PFSK-1 (cell line): ENCODE data around the gene GATC.

Experiments used
- FOXP2 ChIP-seq: optimal IDR thresholded peaks from 2 replicates; pipeline ENCODE3; 2011; ENCODE audit warnings: borderline replicate concordance, control low read depth, inconsistent platforms; ENCODE audit not compliant: insufficient read depth; ENCODE audit errors: extremely low read length, extremely low read depth
- POLR2AphosphoS5 ChIP-seq: IDR thresholded peaks from 2 replicates; pipeline ENCODE4 v1.6.1; 2012; ENCODE audit warnings: low read depth, mild to moderate bottlenecking, control low read depth, low read length, moderate library complexity
- REST ChIP-seq, 2 experiments: IDR thresholded peaks; 2 replicates each; pipeline versions ENCODE4 v1.6.1 to v1.8.0; 2011 to 2012; ENCODE audit warnings: low read depth in 2 of 2, low read length in 2 of 2, control low read depth in 1 of 2, inconsistent platforms in 1 of 2, mild to moderate bottlenecking in 1 of 2, moderate library complexity in 1 of 2; ENCODE audit not compliant: insufficient read depth in 1 of 2
- SIN3A ChIP-seq: IDR thresholded peaks from 2 replicates; pipeline ENCODE4 v1.6.1; 2012; ENCODE audit warnings: mild to moderate bottlenecking, low read length, moderate library complexity, borderline replicate concordance; ENCODE audit not compliant: insufficient read depth
- TAF1 ChIP-seq: IDR thresholded peaks from 2 replicates; pipeline ENCODE4 v1.6.1; 2012; ENCODE audit warnings: low read length, control low read depth, borderline replicate concordance; ENCODE audit not compliant: insufficient read depth

GATC gene

GRCh38 chr12:120453060-120453750 lies 7.0 kb downstream of the GATC start:
- TF ChIP-seq SIN3A (no peak), POLR2AphosphoS5 (no peak), FOXP2 (no peak), REST (IDR thresholded peaks at IDR 0.05; ENCODE audit: insufficient read depth in 1 of 2, low read depth in 2 of 2, low read length in 2 of 2) (no peak), TAF1 (no peak)

DNA sequence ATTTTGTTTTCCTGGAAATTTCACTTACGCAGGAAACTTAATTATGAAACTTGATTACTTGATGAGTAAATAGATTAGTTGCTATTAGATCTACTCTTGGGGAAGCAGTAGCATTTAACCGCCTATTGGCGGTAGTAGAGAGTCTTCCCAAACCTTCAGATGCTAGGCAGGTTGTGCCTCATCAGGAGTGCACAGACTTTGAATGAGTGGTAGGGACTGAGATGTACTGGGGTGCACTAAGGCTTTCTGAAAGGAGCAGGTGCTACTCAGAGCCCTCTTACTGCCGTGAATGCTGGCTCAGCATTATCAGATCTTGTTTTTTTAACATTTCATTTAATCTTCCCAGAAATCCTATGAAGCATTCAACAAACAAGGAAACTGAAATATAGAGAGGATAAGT lies 7.7 kb downstream of the GATC start:
- TF ChIP-seq FOXP2 = no peak
- TF ChIP-seq SIN3A = no peak

DNA sequence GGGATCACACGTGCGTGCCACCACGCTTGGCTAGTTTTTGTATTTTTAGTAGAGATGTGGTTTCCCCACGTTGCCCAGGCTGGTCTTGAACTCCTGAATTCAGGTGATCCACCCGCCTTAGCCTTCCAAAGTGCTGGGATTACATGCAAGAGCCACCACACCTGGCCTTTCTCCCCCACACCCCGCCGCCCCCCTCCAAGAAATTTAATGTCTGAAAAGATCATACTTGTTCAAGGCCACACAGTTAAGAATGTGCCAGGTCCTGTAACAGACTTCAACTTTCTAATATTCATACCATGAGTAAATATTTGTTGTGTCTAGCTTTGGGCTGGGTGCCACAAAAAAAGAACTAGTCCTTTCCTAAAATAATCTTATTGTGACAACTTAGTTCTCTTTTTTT lies 9.1 kb downstream of the GATC start:
- TF ChIP-seq FOXP2 (no peak), REST (IDR thresholded peaks at IDR 0.05; ENCODE audit: insufficient read depth in 1 of 2, low read depth in 2 of 2, low read length in 2 of 2) (no peak), POLR2AphosphoS5 (no peak), SIN3A (no peak), TAF1 (no peak)

- TF ChIP-seq TAF1 (no peak), FOXP2 (no peak), SIN3A (no peak), POLR2AphosphoS5 (no peak), REST (IDR thresholded peaks at IDR 0.05; ENCODE audit: insufficient read depth in 1 of 2, low read depth in 2 of 2, low read length in 2 of 2) (no peak)
These were observed 10.9 kb downstream of the GATC start for GRCh38 chr12:120457133-120457532.

GRCh38 chr12:120460157-120460556 lies 13.9 kb downstream of the GATC start:
- TF ChIP-seq FOXP2 (no peak), SIN3A (no peak), TAF1 (no peak), POLR2AphosphoS5 (peak; percentile 52; the same call in 1 of the 2 replicates), REST (IDR thresholded peaks at IDR 0.05; ENCODE audit: insufficient read depth in 1 of 2, low read depth in 2 of 2, low read length in 2 of 2) (no peak)
